ENCODE data around the gene GRIA4.

The GRIA4 gene

DNA sequence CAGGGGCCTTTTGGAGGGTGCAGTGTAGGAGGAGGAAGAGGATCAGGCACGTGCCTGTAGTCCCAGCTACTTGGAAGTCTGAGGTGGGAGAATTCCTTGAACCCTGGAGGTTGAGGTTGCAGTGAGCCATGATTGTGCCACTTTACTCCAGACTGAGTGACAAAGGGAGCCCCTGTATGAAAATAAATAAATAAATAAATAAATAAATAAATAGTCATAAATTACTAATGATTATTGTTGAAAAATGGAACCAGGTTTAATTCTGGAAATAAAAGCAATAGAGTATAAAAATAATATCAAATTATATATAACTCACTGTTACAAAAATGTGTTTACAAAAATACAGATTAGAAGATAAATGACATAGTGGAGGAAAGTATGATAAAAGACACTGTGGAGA lies 37.9 kb downstream of the GRIA4 start:
- no peaks in the 10 kb centered on the region for H3K9me3 ChIP-seq
- H3K27me3 ChIP-seq = no peaks in the 10 kb centered on the region
- TF ChIP-seq, protein P1, sequence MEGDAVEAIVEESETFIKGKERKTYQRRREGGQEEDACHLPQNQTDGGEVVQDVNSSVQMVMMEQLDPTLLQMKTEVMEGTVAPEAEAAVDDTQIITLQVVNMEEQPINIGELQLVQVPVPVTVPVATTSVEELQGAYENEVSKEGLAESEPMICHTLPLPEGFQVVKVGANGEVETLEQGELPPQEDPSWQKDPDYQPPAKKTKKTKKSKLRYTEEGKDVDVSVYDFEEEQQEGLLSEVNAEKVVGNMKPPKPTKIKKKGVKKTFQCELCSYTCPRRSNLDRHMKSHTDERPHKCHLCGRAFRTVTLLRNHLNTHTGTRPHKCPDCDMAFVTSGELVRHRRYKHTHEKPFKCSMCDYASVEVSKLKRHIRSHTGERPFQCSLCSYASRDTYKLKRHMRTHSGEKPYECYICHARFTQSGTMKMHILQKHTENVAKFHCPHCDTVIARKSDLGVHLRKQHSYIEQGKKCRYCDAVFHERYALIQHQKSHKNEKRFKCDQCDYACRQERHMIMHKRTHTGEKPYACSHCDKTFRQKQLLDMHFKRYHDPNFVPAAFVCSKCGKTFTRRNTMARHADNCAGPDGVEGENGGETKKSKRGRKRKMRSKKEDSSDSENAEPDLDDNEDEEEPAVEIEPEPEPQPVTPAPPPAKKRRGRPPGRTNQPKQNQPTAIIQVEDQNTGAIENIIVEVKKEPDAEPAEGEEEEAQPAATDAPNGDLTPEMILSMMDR (IDR thresholded peaks at IDR 0.05) = no peak
- no peak overlapping the region for H3K27ac ChIP-seq
- no peak overlapping the region for H3K4me3 ChIP-seq (ENCODE audit: low read depth in 1 of 2, low read length in 1 of 2)
- H3K36me3 ChIP-seq = no peaks in the 10 kb centered on the region
- no peaks in the 10 kb centered on the region for H3K4me1 ChIP-seq (ENCODE audit: control insufficient read depth in 1 of 2, insufficient read depth in 1 of 2, low read depth in 1 of 2, low read length in 1 of 2)

DNA sequence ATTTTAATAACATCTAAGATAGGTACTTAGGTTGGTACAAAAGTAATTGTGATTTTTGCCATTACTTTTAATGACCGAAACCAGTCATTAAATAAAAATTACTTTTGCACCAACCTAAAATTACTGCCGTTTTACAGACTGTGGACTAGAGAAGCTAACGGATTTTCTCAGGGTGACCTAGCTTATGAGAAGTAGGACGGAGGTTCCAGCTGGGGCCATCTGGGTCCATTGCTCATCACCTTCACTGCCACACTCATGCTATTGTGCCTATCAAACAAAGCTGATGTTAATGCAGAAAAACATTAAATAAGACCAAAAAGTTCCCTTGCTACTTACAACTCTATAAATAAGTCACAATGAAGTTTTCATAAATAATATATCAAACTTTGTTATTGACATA lies 38.9 kb downstream of the GRIA4 start:
- no peaks in the 10 kb centered on the region for H3K4me1 ChIP-seq (ENCODE audit: control insufficient read depth in 1 of 2, insufficient read depth in 1 of 2, low read depth in 1 of 2, low read length in 1 of 2)
- H3K36me3 ChIP-seq = no peaks in the 10 kb centered on the region
- TF ChIP-seq, protein P1 (IDR thresholded peaks at IDR 0.05) = no peak
- H3K27ac ChIP-seq = no peak overlapping the region
- H3K27me3 ChIP-seq = no peaks in the 10 kb centered on the region
- H3K9me3 ChIP-seq = no peaks in the 10 kb centered on the region
- no peak overlapping the region for H3K4me3 ChIP-seq (ENCODE audit: low read depth in 1 of 2, low read length in 1 of 2)

DNA sequence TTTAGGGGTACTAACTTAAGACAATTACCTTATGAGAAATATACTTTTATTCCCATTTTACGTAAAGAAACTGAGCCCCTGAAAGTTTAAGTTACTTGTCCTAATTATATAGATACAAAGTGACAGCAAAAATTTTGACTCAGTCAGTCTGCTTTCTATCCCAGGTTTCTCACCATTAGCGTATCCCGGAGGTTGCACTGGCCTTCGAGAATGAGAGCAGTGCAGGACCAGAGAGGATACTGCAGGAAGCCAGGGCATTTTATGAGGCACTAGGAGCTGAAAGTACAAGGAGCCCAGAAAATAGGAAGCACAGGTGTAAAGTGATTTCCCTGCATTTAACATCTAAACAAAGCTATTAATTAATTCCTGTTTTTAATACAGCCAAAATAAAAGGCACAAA lies 55.4 kb downstream of the GRIA4 start:
- no peaks in the 10 kb centered on the region for H3K36me3 ChIP-seq
- H3K4me3 ChIP-seq (ENCODE audit: low read depth in 1 of 2, low read length in 1 of 2) = no peak overlapping the region
- H3K4me1 ChIP-seq (ENCODE audit: control insufficient read depth in 1 of 2, insufficient read depth in 1 of 2, low read depth in 1 of 2, low read length in 1 of 2) = no peaks in the 10 kb centered on the region
- TF ChIP-seq, protein P1 (IDR thresholded peaks at IDR 0.05) = no peak
- no peak overlapping the region for H3K27ac ChIP-seq
- H3K9me3 ChIP-seq = peaks cover 3% of the 10 kb centered on the region
- no peaks in the 10 kb centered on the region for H3K27me3 ChIP-seq

DNA sequence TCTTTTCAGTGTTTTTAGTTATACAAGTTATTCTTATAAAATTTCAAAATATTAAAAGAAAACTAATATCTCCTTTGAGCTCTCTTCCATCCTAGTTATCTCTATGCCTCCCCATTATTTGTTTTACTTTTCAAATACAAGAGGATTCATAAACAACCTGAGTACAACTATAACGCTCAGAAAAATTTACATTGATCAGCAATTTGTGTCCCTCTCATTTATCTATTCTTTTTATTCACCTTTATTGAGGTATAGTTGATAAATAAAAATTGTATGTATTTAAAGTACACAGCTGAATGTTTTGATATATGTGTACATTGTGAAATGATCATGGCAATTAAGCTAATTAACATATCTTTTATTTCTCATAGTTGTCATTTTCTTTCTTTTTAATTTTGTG lies 57.6 kb downstream of the GRIA4 start:
- TF ChIP-seq, protein P1 (IDR thresholded peaks at IDR 0.05) = no peak
- Histone ChIP-seq H3K9me3 (peaks cover 3% of the 10 kb centered on the region), H3K4me1 (ENCODE audit: control insufficient read depth in 1 of 2, insufficient read depth in 1 of 2, low read depth in 1 of 2, low read length in 1 of 2) (no peaks in the 10 kb centered on the region), H3K27ac (no peak overlapping the region), H3K27me3 (no peaks in the 10 kb centered on the region), H3K36me3 (no peaks in the 10 kb centered on the region), H3K4me3 (ENCODE audit: low read depth in 1 of 2, low read length in 1 of 2) (no peak overlapping the region)

DNA sequence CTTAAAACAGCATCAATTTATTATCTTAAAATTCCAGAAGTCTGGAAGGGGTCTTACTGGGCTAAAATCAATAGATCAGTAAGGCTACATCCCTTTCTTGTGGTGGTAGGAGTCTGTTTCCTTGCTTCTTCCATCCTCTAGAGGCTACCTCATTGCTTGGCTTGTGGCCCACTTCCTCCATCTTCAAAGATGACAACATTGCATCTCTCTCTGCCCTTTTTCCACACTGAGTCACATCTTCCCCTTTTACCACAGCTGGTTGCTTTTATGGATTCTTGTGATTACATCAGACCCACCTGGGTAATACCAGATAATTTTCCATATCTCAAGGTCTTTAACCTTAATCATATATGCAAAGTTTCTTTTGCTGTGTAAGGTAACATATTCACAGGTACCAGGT lies 60.9 kb downstream of the GRIA4 start:
- TF ChIP-seq, protein P1 (IDR thresholded peaks at IDR 0.05) = no peak

DNA sequence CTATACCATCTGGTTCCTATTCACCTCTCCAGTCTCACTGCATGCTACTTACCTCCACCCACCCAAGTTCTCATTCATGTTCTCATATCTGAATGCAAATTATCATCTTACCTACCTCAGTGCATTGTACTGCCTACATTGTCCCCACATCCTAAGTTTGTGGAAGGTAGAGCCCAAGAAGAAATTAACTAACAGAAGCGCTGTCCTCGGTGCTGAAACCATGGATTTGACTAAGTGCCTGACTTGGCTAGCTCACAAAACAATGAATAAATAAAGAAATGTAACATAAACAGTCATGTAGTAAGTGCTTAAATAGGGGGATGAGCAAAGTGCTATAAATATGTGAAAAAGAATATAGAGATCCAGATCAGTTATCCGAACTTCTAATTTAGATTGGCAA lies 63.2 kb downstream of the GRIA4 start:
- H3K36me3 ChIP-seq = no peaks in the 10 kb centered on the region
- H3K9me3 ChIP-seq = peaks cover 3% of the 10 kb centered on the region
- no peaks in the 10 kb centered on the region for H3K4me1 ChIP-seq (ENCODE audit: control insufficient read depth in 1 of 2, insufficient read depth in 1 of 2, low read depth in 1 of 2, low read length in 1 of 2)
- no peak overlapping the region for H3K4me3 ChIP-seq (ENCODE audit: low read depth in 1 of 2, low read length in 1 of 2)
- no peak overlapping the region for H3K27ac ChIP-seq
- H3K27me3 ChIP-seq = no peaks in the 10 kb centered on the region
- TF ChIP-seq, protein P1 (IDR thresholded peaks at IDR 0.05) = no peak

More for the DNA sequence above, 60.9 kb downstream of the GRIA4 start:
- Histone ChIP-seq H3K36me3 (no peaks in the 10 kb centered on the region), H3K27ac (no peak overlapping the region), H3K9me3 (peaks cover 3% of the 10 kb centered on the region), H3K4me3 (ENCODE audit: low read depth in 1 of 2, low read length in 1 of 2) (no peak overlapping the region), H3K4me1 (ENCODE audit: control insufficient read depth in 1 of 2, insufficient read depth in 1 of 2, low read depth in 1 of 2, low read length in 1 of 2) (no peaks in the 10 kb centered on the region), H3K27me3 (no peaks in the 10 kb centered on the region)

Measured in neutrophil (primary cell).